Endothelial cell of umbilical vein (primary cell): ENCODE results near the gene CYP3A5. TPM values are rescaled to one million over a fixed set of nuclear protein-coding genes. Genes with fewer than 3 reads are reported as not detected.

Source experiments
- BruUV-seq: library from RNA; stranded (reverse); fragments of 400-500 nt; replicated peaks from 2 replicates; lab custom pipeline; 2021; lab: Mats Ljungman, UMichigan
- CTCF ChIA-PET: fragments of 300-600, 350-600 bp; sonication (Branson Sonifier 250); formaldehyde crosslinking; loops from one replicate; lab custom pipeline; 2021; ENCODE audit warnings: antibody characterized with exemption, inconsistent platforms; lab: Charles Lee
- POLR2A ChIA-PET: fragments of 300-600, 350-600 bp; sonication (Branson Sonifier 250); formaldehyde crosslinking; loops from one replicate; lab custom pipeline; 2021; ENCODE audit warnings: antibody characterized with exemption, inconsistent platforms; lab: Charles Lee
- DNase-seq: peaks from one replicate; pipeline ENCODE4 v3.0.0-alpha.2; 2011; ENCODE audit warnings: low read depth, low spot score
- FAIRE-seq: peaks from 2 replicates; lab custom pipeline; 2011; peaks lifted over from hg19 to GRCh38; lab: Jason Lieb, UNC
- H2AFZ ChIP-seq: 2 replicates; pipeline ENCODE4 v1.6.0; 2012; ENCODE audit warnings: low read depth, low read length, control low read depth, inconsistent platforms
- H3K27ac ChIP-seq: 2 replicates; pipeline ENCODE4 v1.5.1; 2011; ENCODE audit warnings: low read depth, mild to moderate bottlenecking, control low read depth, low read length, moderate library complexity; ENCODE audit not compliant: insufficient read depth
- H3K27me3 ChIP-seq, 2 experiments: 2 replicates each; pipeline versions ENCODE4 v1.6.0 to v1.6.1; 2011; ENCODE audit warnings: low read length in 2 of 2, mixed read lengths in 1 of 2; ENCODE audit not compliant: control insufficient read depth in 2 of 2, insufficient read depth in 2 of 2
- H3K36me3 ChIP-seq, 2 experiments: 2 replicates in 1 of 2; 3 replicates in 1 of 2; pipeline ENCODE4 v1.5.1; 2011; ENCODE audit warnings: low read length in 2 of 2, mild to moderate bottlenecking in 1 of 2, moderate library complexity in 1 of 2; ENCODE audit not compliant: control insufficient read depth in 2 of 2, insufficient read depth in 2 of 2; ENCODE audit errors: extremely low read depth in 1 of 2
- H3K4me1 ChIP-seq: 3 replicates; pipeline ENCODE4 v1.5.1; 2011; ENCODE audit warnings: mild to moderate bottlenecking, low read length; ENCODE audit not compliant: control insufficient read depth, insufficient read depth; ENCODE audit errors: extremely low read depth
- H3K4me2 ChIP-seq: 2 replicates; pipeline ENCODE4 v1.6.1; 2011; ENCODE audit warnings: low read length, control low read depth, mixed read lengths; ENCODE audit not compliant: insufficient read depth
- H3K4me3 ChIP-seq, 3 experiments: fragments of 200-600 bp in 1 of 3; sonication (generic), shearing (Covaris generic) in 1 of 3; replicated peaks in 1 of 3; 2 replicates each; pipeline ENCODE4 v1.5.1; 2011 to 2016; ENCODE audit warnings: control low read depth in 3 of 3, low read length in 3 of 3, mild to moderate bottlenecking in 2 of 3, inconsistent platforms in 1 of 3, low read depth in 1 of 3, moderate library complexity in 1 of 3; ENCODE audit not compliant: insufficient read depth in 1 of 3
- H3K79me2 ChIP-seq: 2 replicates; pipeline ENCODE4 v1.6.0; 2012; ENCODE audit warnings: low read length, inconsistent platforms; ENCODE audit not compliant: control insufficient read depth, insufficient read depth
- H3K9ac ChIP-seq: replicated peaks from 2 replicates; pipeline ENCODE3; 2011; ENCODE audit warnings: low read length, control low read depth; ENCODE audit not compliant: insufficient read depth; ENCODE audit errors: extremely low read depth
- H3K9me1 ChIP-seq: replicated peaks from 3 replicates; pipeline ENCODE4 v1.6.0; 2011; ENCODE audit warnings: mild to moderate bottlenecking, low read length; ENCODE audit not compliant: control insufficient read depth, insufficient read depth; ENCODE audit errors: extremely low read depth
- H3K9me3 ChIP-seq: replicated peaks from 2 replicates; pipeline ENCODE4 v1.5.1; 2012; ENCODE audit warnings: low read length, inconsistent platforms; ENCODE audit not compliant: control insufficient read depth, insufficient read depth
- H4K20me1 ChIP-seq: replicated peaks from 2 replicates; pipeline ENCODE3; 2011; ENCODE audit warnings: mild to moderate bottlenecking, low read length; ENCODE audit not compliant: control insufficient read depth, insufficient read depth; ENCODE audit errors: extremely low read depth
- EZH2 ChIP-seq: IDR thresholded peaks from 2 replicates; pipeline ENCODE4 v1.6.1; 2012; ENCODE audit warnings: borderline replicate concordance, low read depth, mild to moderate bottlenecking, moderate library complexity, low read length, inconsistent platforms; ENCODE audit not compliant: severe bottlenecking
- FOS ChIP-seq: IDR thresholded peaks from 2 replicates; pipeline ENCODE4 v1.6.1; 2011; ENCODE audit warnings: mild to moderate bottlenecking, low read length, moderate library complexity, borderline replicate concordance; ENCODE audit not compliant: insufficient read depth
- GATA2 ChIP-seq: IDR thresholded peaks from 2 replicates; pipeline ENCODE4 v1.7.0; 2011; ENCODE audit warnings: low read depth, mild to moderate bottlenecking, moderate library complexity, mixed read lengths, low read length; ENCODE audit not compliant: insufficient read length, insufficient read depth
- JUN ChIP-seq: IDR thresholded peaks from 2 replicates; pipeline ENCODE4 v1.6.1; 2011; ENCODE audit warnings: borderline replicate concordance, low read depth; ENCODE audit not compliant: insufficient read length, insufficient read depth
- MYC ChIP-seq: IDR thresholded peaks from one replicate; pipeline ENCODE4 v1.6.1; 2011; ENCODE audit warnings: mild to moderate bottlenecking, low read depth, low read length
- POLR2A ChIP-seq: IDR thresholded peaks from 2 replicates; pipeline ENCODE4 v1.6.1; 2012; ENCODE audit warnings: low read depth, mild to moderate bottlenecking, control low read depth, low read length
- POLR2AphosphoS5 ChIP-seq: IDR thresholded peaks from 2 replicates; pipeline ENCODE4 v1.6.1; 2012; ENCODE audit warnings: low read depth, mild to moderate bottlenecking, control low read depth, low read length, moderate library complexity; ENCODE audit not compliant: insufficient read depth
- dilution Hi-C: fragments of 300-500 bp; cut with MboI; formaldehyde crosslinking; loops from one replicate; pipeline ENCODE4 v1.15.0; 2019; ENCODE audit warnings: low sequenced_read_pairs; ENCODE audit not compliant: extremely low pct_ligation_motif_present
- intact Hi-C: fragments of 100-400 bp; cut with micrococcal nuclease; formaldehyde crosslinking; loops from one replicate; pipeline ENCODE4 v1.10.0; 2022
- polyA plus RNA-seq, 4 experiments: library from polyadenylated mRNA; depleted of rRNA in 3 of 4; stranded (reverse) in 3 of 4; unstranded in 1 of 4; fragments of >200 nt; gene quantifications; 2 replicates each; pipeline versions ENCODE4 v1.2.1 to v1.2.3, GENCODE V29; 2011 to 2012; ENCODE audit warnings: missing spikeins in 1 of 4
- total RNA-seq: library from RNA; stranded (reverse); gene quantifications from 2 replicates; pipeline ENCODE4 v1.2.3, GENCODE V29; 2021
- TF ChIP-seq, protein P1 (sequence below), 2 donors: IDR thresholded peaks; 1 replicate in 1 of 2; 2 replicates in 1 of 2; pipeline ENCODE4 v1.5.1; 2011; ENCODE audit warnings: low read length in 2 of 2, mild to moderate bottlenecking in 2 of 2, moderate library complexity in 2 of 2, control low read depth in 1 of 2, inconsistent platforms in 1 of 2, low read depth in 1 of 2; ENCODE audit not compliant: insufficient read depth in 1 of 2; ENCODE audit errors: extremely low read depth in 1 of 2
- TF ChIP-seq, protein P2 (sequence below): IDR thresholded peaks from 2 replicates; pipeline ENCODE4 v1.6.1; 2011; ENCODE audit not compliant: insufficient read depth, insufficient read length

The CYP3A5 gene
- total and polyA plus RNA-seq, 2 donors (not counting 3 experiments of a cell fraction or from before 2014, with no cell fraction given) = not detected

- no peak overlapping the region for H3K9ac ChIP-seq
- H3K4me2 ChIP-seq = no peak overlapping the region
- no peak for FAIRE-seq
- peaks cover 27 to 56% of the 10 kb centered on the region in 2 experiments for H3K36me3 ChIP-seq
- no peak overlapping the region for H2AFZ ChIP-seq
- H3K79me2 ChIP-seq = no peaks in the 10 kb centered on the region
- dilution Hi-C loops (no loop called here), intact Hi-C loops (no loop called here)
- H3K9me3 ChIP-seq = no peaks in the 10 kb centered on the region
- no peak overlapping the region for H3K4me3 ChIP-seq
- POLR2A ChIA-PET = no interaction called here
- no peak for TF ChIP-seq POLR2AphosphoS5
- no peak for TF ChIP-seq POLR2A
- no peak for TF ChIP-seq MYC
- no peak for TF ChIP-seq JUN
- TF ChIP-seq, protein P1, sequence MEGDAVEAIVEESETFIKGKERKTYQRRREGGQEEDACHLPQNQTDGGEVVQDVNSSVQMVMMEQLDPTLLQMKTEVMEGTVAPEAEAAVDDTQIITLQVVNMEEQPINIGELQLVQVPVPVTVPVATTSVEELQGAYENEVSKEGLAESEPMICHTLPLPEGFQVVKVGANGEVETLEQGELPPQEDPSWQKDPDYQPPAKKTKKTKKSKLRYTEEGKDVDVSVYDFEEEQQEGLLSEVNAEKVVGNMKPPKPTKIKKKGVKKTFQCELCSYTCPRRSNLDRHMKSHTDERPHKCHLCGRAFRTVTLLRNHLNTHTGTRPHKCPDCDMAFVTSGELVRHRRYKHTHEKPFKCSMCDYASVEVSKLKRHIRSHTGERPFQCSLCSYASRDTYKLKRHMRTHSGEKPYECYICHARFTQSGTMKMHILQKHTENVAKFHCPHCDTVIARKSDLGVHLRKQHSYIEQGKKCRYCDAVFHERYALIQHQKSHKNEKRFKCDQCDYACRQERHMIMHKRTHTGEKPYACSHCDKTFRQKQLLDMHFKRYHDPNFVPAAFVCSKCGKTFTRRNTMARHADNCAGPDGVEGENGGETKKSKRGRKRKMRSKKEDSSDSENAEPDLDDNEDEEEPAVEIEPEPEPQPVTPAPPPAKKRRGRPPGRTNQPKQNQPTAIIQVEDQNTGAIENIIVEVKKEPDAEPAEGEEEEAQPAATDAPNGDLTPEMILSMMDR (IDR thresholded peaks at IDR 0.05; ENCODE audit: extremely low read depth in 1 of 2, insufficient read depth in 1 of 2, low read depth in 1 of 2, low read length in 2 of 2) = no peak
- no peak for TF ChIP-seq GATA2
- TF ChIP-seq EZH2 = no peak
- TF ChIP-seq, protein P2, sequence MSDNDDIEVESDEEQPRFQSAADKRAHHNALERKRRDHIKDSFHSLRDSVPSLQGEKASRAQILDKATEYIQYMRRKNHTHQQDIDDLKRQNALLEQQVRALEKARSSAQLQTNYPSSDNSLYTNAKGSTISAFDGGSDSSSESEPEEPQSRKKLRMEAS = no peak
- no peak for TF ChIP-seq FOS
- H3K4me1 ChIP-seq = no peaks in the 10 kb centered on the region
- BruUV-seq = no TSS peak
- no peak for DNase-seq
- no peaks in the 10 kb centered on the region for H4K20me1 ChIP-seq
- no peaks in the 10 kb centered on the region for H3K27me3 ChIP-seq
- H3K27ac ChIP-seq = no peak overlapping the region
- CTCF ChIA-PET = no interaction called here
- no peaks in the 10 kb centered on the region for H3K9me1 ChIP-seq
Observed at GRCh38 chr7:99627513-99627912, 52.3 kb downstream of the CYP3A5 start.
